ENCODE measurements around the gene CRYGA.
"Not testable (repeated sequence)": the region's sequence is repeated elsewhere in the genome, so short reads cannot be mapped to it uniquely, and the experiment has no call there.

Gene CRYGA

GRCh38 chr2:208142240-208142924 lies 21.0 kb downstream of the CRYGA start:
- ChIA-PET CTCF (interaction anchor here (0.6 kb wide), 1 partner anchor 251 kb away, joined by 4 read pairs; no protein-coding TSS in a partner anchor), POLR2A (ENCODE audit: low non-redundant PET) (no interaction called here)
- no peak for TF ChIP-seq CTCF (conservative IDR thresholded peaks at IDR 0.05; ENCODE audit: low read depth)
- DNase-seq (ENCODE audit: low spot score): no peak
- H3K27ac ChIP-seq: no peak overlapping the region

GRCh38 chr2:208139447-208139846 lies 23.9 kb downstream of the CRYGA start:
- POLR2A ChIA-PET (ENCODE audit: low non-redundant PET): no interaction called here
- H3K27ac ChIP-seq: no peak overlapping the region
- TF ChIP-seq CTCF (conservative IDR thresholded peaks at IDR 0.05; ENCODE audit: low read depth): no peak
- CTCF ChIA-PET: interaction anchor here (0.7 kb wide), 1 partner anchor 115 kb away, joined by 4 read pairs; no protein-coding TSS in a partner anchor
- DNase-seq (ENCODE audit: low spot score): no peak

DNA sequence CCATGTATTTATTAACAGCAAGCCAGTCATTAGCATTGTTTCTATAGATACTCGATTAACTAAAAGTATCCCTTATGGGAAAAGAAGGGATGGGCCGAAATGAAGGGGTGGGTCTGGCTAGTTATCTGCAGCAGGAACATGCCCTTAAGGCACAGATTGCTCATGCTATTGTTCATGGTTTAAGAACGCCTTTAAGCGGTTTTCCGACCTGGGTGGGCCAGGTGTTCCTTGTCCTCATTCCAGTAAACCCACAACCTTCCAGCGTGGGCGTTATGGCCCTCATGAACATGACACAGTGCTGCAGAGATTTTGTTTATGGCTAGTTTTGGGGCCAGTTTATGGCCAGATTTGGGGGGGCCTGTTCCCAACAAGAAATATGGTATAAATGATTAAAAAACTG lies 25.1 kb downstream of the CRYGA start:
- CTCF ChIA-PET; POLR2A ChIA-PET (ENCODE audit: low non-redundant PET); H3K27ac ChIP-seq; DNase-seq (ENCODE audit: low spot score): not testable (repeated sequence)

GRCh38 chr2:208136716-208137094 lies 26.7 kb downstream of the CRYGA start:
- POLR2A ChIA-PET (ENCODE audit: low non-redundant PET): no interaction called here
- TF ChIP-seq CTCF (conservative IDR thresholded peaks at IDR 0.05; ENCODE audit: low read depth): no peak
- CTCF ChIA-PET: no interaction called here
- H3K27ac ChIP-seq: no peak overlapping the region
- no peak for DNase-seq (ENCODE audit: low spot score)

GRCh38 chr2:208135794-208136715 lies 27.3 kb downstream of the CRYGA start:
- H3K27ac ChIP-seq: no peak overlapping the region
- ChIA-PET CTCF (no interaction called here), POLR2A (ENCODE audit: low non-redundant PET) (no interaction called here)
- DNase-seq (ENCODE audit: low spot score): no peak
- TF ChIP-seq CTCF (conservative IDR thresholded peaks at IDR 0.05; ENCODE audit: low read depth): no peak

GRCh38 chr2:208134928-208135586 lies 28.3 kb downstream of the CRYGA start:
- DNase-seq (ENCODE audit: low spot score): no peak
- ChIA-PET CTCF (no interaction called here), POLR2A (ENCODE audit: low non-redundant PET) (no interaction called here)
- H3K27ac ChIP-seq: no peak overlapping the region
- TF ChIP-seq CTCF (conservative IDR thresholded peaks at IDR 0.05; ENCODE audit: low read depth): no peak
